ENCODE results near the gene MRI1.

The MRI1 gene

GRCh38 chr19:13807421-13808021 is 43.2 kb downstream of the MRI1 start:
- TF ChIP-seq NFRKB (IDR thresholded peaks at IDR 0.05) (no peak), FOXA1 (IDR thresholded peaks at IDR 0.05) (no peak), TARDBP (IDR thresholded peaks at IDR 0.05) (no peak)
- ChIA-PET CTCF (no interaction called here), POLR2A (no interaction called here)
- no peak for DNase-seq (ENCODE audit: extremely low spot score)

- TF ChIP-seq SP1 (IDR thresholded peaks at IDR 0.05), result no peak
- TF ChIP-seq FOXK2 (IDR thresholded peaks at IDR 0.05), result no peak
- TF ChIP-seq BHLHE40 (IDR thresholded peaks at IDR 0.05; ENCODE audit: borderline replicate concordance), result no peak
- TF ChIP-seq PKNOX1 (IDR thresholded peaks at IDR 0.05), result no peak
- no peak for TF ChIP-seq TARDBP (IDR thresholded peaks at IDR 0.05)
- TF ChIP-seq L3MBTL2 (conservative IDR thresholded peaks at IDR 0.05), result no peak
- no peak for TF ChIP-seq NFRKB (IDR thresholded peaks at IDR 0.05)
- no peak for TF ChIP-seq FOXA1 (IDR thresholded peaks at IDR 0.05)
- no peak for TF ChIP-seq ELF4 (IDR thresholded peaks at IDR 0.05)
- no peak for TF ChIP-seq ZNF384 (IDR thresholded peaks at IDR 0.05)
- no peak for TF ChIP-seq LEF1 (IDR thresholded peaks at IDR 0.05; ENCODE audit: borderline replicate concordance)
- no peak for TF ChIP-seq FOXM1 (IDR thresholded peaks at IDR 0.05; ENCODE audit: borderline replicate concordance)
- no peak for TF ChIP-seq CTBP1 (IDR thresholded peaks at IDR 0.05; ENCODE audit: borderline replicate concordance)
- no peak for TF ChIP-seq HDGF (IDR thresholded peaks at IDR 0.05; ENCODE audit: borderline replicate concordance)
- TF ChIP-seq SUZ12 (IDR thresholded peaks at IDR 0.05), result no peak
- no peak for TF ChIP-seq ARNT (IDR thresholded peaks at IDR 0.05)
- CTCF ChIA-PET, result no interaction called here
- no peak for DNase-seq (ENCODE audit: extremely low spot score)
- POLR2A ChIA-PET, result no interaction called here
Measured at GRCh38 chr19:13808856-13809255, 44.5 kb downstream of the MRI1 start.

GRCh38 chr19:13812544-13812943 is 48.2 kb downstream of the MRI1 start:
- no peak for DNase-seq (ENCODE audit: extremely low spot score)
- POLR2A ChIA-PET, result no interaction called here
- no peak for TF ChIP-seq ARNT (IDR thresholded peaks at IDR 0.05)
- no peak for TF ChIP-seq FOXM1 (IDR thresholded peaks at IDR 0.05; ENCODE audit: borderline replicate concordance)
- no peak for TF ChIP-seq NFRKB (IDR thresholded peaks at IDR 0.05)
- no peak for TF ChIP-seq L3MBTL2 (conservative IDR thresholded peaks at IDR 0.05)
- no peak for TF ChIP-seq SP1 (IDR thresholded peaks at IDR 0.05)
- TF ChIP-seq HDGF (IDR thresholded peaks at IDR 0.05; ENCODE audit: borderline replicate concordance), result no peak
- TF ChIP-seq CTBP1 (IDR thresholded peaks at IDR 0.05; ENCODE audit: borderline replicate concordance), result no peak
- CTCF ChIA-PET, result no interaction called here

GRCh38 chr19:13813147-13813546 is 48.8 kb downstream of the MRI1 start:
- POLR2A ChIA-PET, result no interaction called here
- TF ChIP-seq L3MBTL2 (conservative IDR thresholded peaks at IDR 0.05) (no peak), ZNF384 (IDR thresholded peaks at IDR 0.05) (no peak), FOXK2 (IDR thresholded peaks at IDR 0.05) (no peak), FOXM1 (IDR thresholded peaks at IDR 0.05; ENCODE audit: borderline replicate concordance) (no peak), HDGF (IDR thresholded peaks at IDR 0.05; ENCODE audit: borderline replicate concordance) (no peak), ARNT (IDR thresholded peaks at IDR 0.05) (no peak), BHLHE40 (IDR thresholded peaks at IDR 0.05; ENCODE audit: borderline replicate concordance) (no peak), TARDBP (IDR thresholded peaks at IDR 0.05) (no peak), LEF1 (IDR thresholded peaks at IDR 0.05; ENCODE audit: borderline replicate concordance) (no peak)
- CTCF ChIA-PET, result no interaction called here
- no peak for DNase-seq (ENCODE audit: extremely low spot score)

DNA sequence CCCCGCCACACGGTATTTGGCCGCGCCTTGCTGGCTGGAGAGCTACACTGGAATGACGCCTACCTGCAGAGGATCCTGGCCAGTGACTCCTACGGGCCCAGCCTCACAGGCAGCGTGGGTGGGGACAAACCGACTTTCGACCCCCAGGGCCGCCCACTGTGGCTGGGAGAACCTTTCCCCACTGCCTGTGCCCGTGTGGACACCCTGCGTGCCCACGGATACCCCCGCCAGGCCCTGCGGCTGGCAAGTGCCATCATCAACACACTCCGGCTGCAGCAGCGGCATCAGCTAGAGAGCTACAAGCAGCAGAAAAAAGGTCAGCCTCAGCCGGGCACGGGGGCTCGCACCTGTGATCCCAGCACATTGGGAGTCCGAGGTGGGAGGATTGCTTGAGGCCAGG is 50.2 kb downstream of the MRI1 start:
- no peak for DNase-seq (ENCODE audit: extremely low spot score)
- TF ChIP-seq HDGF (IDR thresholded peaks at IDR 0.05; ENCODE audit: borderline replicate concordance) (no peak), SUZ12 (IDR thresholded peaks at IDR 0.05) (no peak), LEF1 (IDR thresholded peaks at IDR 0.05; ENCODE audit: borderline replicate concordance) (no peak), SP1 (IDR thresholded peaks at IDR 0.05) (no peak), CTBP1 (IDR thresholded peaks at IDR 0.05; ENCODE audit: borderline replicate concordance) (no peak), FOXM1 (IDR thresholded peaks at IDR 0.05; ENCODE audit: borderline replicate concordance) (no peak), NFRKB (IDR thresholded peaks at IDR 0.05) (no peak), FOXA1 (IDR thresholded peaks at IDR 0.05) (no peak)
- ChIA-PET CTCF (no interaction called here), POLR2A (no interaction called here)

GRCh38 chr19:13817018-13817614 is 52.8 kb downstream of the MRI1 start:
- no peak for DNase-seq (ENCODE audit: extremely low spot score)

More at GRCh38 chr19:13817018-13817614, 52.8 kb downstream of the MRI1 start:
- TF ChIP-seq ARNT (IDR thresholded peaks at IDR 0.05) (no peak), ZNF384 (IDR thresholded peaks at IDR 0.05) (no peak), ELF4 (IDR thresholded peaks at IDR 0.05) (no peak), SUZ12 (IDR thresholded peaks at IDR 0.05) (no peak), CTBP1 (IDR thresholded peaks at IDR 0.05; ENCODE audit: borderline replicate concordance) (no peak), PKNOX1 (IDR thresholded peaks at IDR 0.05) (no peak), FOXA1 (IDR thresholded peaks at IDR 0.05) (no peak), TARDBP (IDR thresholded peaks at IDR 0.05) (no peak), L3MBTL2 (conservative IDR thresholded peaks at IDR 0.05) (no peak), BHLHE40 (IDR thresholded peaks at IDR 0.05; ENCODE audit: borderline replicate concordance) (no peak), FOXK2 (IDR thresholded peaks at IDR 0.05) (no peak), LEF1 (IDR thresholded peaks at IDR 0.05; ENCODE audit: borderline replicate concordance) (no peak), HDGF (IDR thresholded peaks at IDR 0.05; ENCODE audit: borderline replicate concordance) (no peak), SP1 (IDR thresholded peaks at IDR 0.05) (no peak), NFRKB (IDR thresholded peaks at IDR 0.05) (no peak)
- CTCF ChIA-PET, result interaction anchor here (0.6 kb wide), 1 partner anchor 1291 kb away, joined by 3 read pairs; no protein-coding TSS in a partner anchor
- POLR2A ChIA-PET, result interaction anchor here (1.2 kb wide), 1 partner anchor 29 kb away, joined by 3 read pairs; no protein-coding TSS in a partner anchor
